Astrocyte (in vitro differentiated cells and primary cell): ENCODE results near the gene UBE2E2.

Experiments used
- CTCF ChIP-seq: IDR thresholded peaks from 2 replicates; pipeline ENCODE4 v1.5.1; 2011; ENCODE audit warnings: low read depth, mild to moderate bottlenecking, inconsistent platforms, low read length, moderate library complexity; ENCODE audit not compliant: insufficient read depth
- EZH2 ChIP-seq: IDR thresholded peaks from 2 replicates; pipeline ENCODE4 v1.6.1; 2012; ENCODE audit warnings: mild to moderate bottlenecking, low read length, inconsistent platforms; ENCODE audit not compliant: insufficient read depth

GRCh38 chr3:23589602-23590001 is 386.5 kb downstream of the UBE2E2 start:
- no peak for TF ChIP-seq EZH2
- TF ChIP-seq CTCF, result no peak
